ENCODE results near the gene C1QTNF3.

The C1QTNF3 gene

GRCh38 chr5:34001241-34001841 is 41.7 kb downstream of the C1QTNF3 start:
- Mint-ChIP-seq H3K27me3 (ENCODE audit: low read depth) (no peaks in the 10 kb centered on the region), H3K27ac (peak overlapping the region; percentile 64 to 86 (median 69)), H3K36me3 (ENCODE audit: low read depth) (peaks cover 58% of the 10 kb centered on the region), H3K4me3 (no peak overlapping the region), H3K4me1 (peaks cover 30% of the 10 kb centered on the region), H3K9me3 (no peaks in the 10 kb centered on the region)
- no peak for TF ChIP-seq CTCF (IDR thresholded peaks at IDR 0.05; ENCODE audit: unreplicated experiment in 3 of 3)

DNA sequence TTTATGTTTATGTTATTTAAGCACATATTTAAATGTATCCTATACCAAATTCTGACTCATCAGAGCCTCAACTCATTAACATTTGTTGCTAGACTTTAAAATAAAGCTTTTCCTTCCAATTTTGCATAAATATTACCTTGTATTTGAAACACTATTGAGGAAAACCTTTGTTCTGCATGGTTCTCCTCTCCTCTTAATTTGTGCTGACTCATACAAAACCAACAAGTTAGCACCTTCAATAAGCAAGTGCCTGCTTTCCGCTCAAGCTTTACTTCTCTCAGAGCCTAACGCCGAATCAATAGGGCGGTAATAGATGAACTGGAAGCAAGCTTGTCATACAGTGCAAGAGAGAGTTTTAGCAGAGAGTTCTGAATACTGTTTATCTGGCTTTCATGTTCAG is 43.0 kb downstream of the C1QTNF3 start:
- Mint-ChIP-seq H3K4me1 (peaks cover 39% of the 10 kb centered on the region), H3K9me3 (no peaks in the 10 kb centered on the region), H3K36me3 (ENCODE audit: low read depth) (peaks cover 52% of the 10 kb centered on the region), H3K27ac (peak overlapping the region in 1 of 3 experiments; percentile 36), H3K4me3 (no peak overlapping the region), H3K27me3 (ENCODE audit: low read depth) (no peaks in the 10 kb centered on the region)
- no peak for TF ChIP-seq CTCF (IDR thresholded peaks at IDR 0.05; ENCODE audit: unreplicated experiment in 3 of 3)

- no peaks in the 10 kb centered on the region for H3K9me3 Mint-ChIP-seq
- peak overlapping the region in 1 of 3 experiments; percentile 4 for H3K4me3 Mint-ChIP-seq
- H3K36me3 Mint-ChIP-seq (ENCODE audit: low read depth), result peaks cover 39% of the 10 kb centered on the region
- peak overlapping the region; percentile 74 to 78 (median 77) for H3K27ac Mint-ChIP-seq
- H3K27me3 Mint-ChIP-seq (ENCODE audit: low read depth), result no peaks in the 10 kb centered on the region
- TF ChIP-seq CTCF (IDR thresholded peaks at IDR 0.05; ENCODE audit: unreplicated experiment in 3 of 3), result peak; percentile 60 to 62 (median 61)
- H3K4me1 Mint-ChIP-seq, result peaks cover 28% of the 10 kb centered on the region
Measured at GRCh38 chr5:33997331-33997983, 45.6 kb downstream of the C1QTNF3 start.

DNA sequence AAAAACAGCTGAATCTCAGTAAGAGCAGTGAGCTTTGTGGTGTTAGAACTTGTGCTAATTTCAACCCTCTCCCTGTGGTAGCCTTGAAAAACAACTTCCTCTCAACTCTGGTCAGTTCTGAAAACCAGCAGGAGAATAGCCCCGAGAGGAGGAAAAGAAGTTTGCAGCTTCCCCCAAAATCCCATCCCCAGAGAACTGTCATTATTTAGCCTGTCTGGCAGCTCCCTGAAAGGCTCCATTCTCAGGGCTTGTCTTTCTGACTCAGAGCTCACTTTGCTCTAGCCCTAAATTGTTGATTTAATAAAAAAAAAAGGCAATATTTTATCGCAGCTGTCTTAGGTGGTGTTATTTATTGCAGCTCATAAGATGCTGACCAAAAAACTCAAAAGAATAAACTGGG is 47.1 kb downstream of the C1QTNF3 start:
- Mint-ChIP-seq H3K9me3 (no peaks in the 10 kb centered on the region), H3K4me1 (peaks cover 21% of the 10 kb centered on the region), H3K27me3 (ENCODE audit: low read depth) (no peaks in the 10 kb centered on the region), H3K27ac (peak overlapping the region; percentile 23 to 72 (median 51)), H3K36me3 (ENCODE audit: low read depth) (peaks cover 31% of the 10 kb centered on the region), H3K4me3 (no peak overlapping the region)
- TF ChIP-seq CTCF (IDR thresholded peaks at IDR 0.05; ENCODE audit: unreplicated experiment in 3 of 3), result no peak

GRCh38 chr5:33994845-33995244 is 48.2 kb downstream of the C1QTNF3 start:
- Mint-ChIP-seq H3K36me3 (ENCODE audit: low read depth) (peaks cover 30% of the 10 kb centered on the region), H3K27ac (peak overlapping the region; percentile 23 to 72 (median 51)), H3K27me3 (ENCODE audit: low read depth) (no peaks in the 10 kb centered on the region), H3K9me3 (no peaks in the 10 kb centered on the region), H3K4me1 (peaks cover 21% of the 10 kb centered on the region), H3K4me3 (no peak overlapping the region)
- TF ChIP-seq CTCF (IDR thresholded peaks at IDR 0.05; ENCODE audit: unreplicated experiment in 3 of 3), result no peak

DNA sequence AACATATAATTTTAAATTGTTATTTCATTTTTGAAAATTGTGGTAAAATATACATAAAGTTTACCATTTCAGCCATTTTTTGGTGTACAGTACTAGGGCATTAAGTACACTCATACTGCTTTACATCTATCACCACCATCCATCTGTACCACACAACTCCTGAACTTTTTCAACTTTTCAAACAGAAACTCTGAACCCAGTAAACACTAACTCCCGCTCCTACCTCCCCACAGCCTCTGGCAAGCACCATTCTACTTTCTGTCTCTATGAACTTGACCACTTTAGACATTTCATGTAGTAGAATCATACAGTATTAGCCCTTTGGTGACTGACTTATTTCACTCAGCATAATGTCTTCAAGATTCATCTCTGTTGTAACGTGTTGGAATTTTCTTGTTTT is 50.1 kb downstream of the C1QTNF3 start:
- peaks cover 40% of the 10 kb centered on the region for H3K36me3 Mint-ChIP-seq (ENCODE audit: low read depth)
- H3K9me3 Mint-ChIP-seq, result no peaks in the 10 kb centered on the region
- TF ChIP-seq CTCF (IDR thresholded peaks at IDR 0.05; ENCODE audit: unreplicated experiment in 3 of 3), result no peak
- no peaks in the 10 kb centered on the region for H3K27me3 Mint-ChIP-seq (ENCODE audit: low read depth)
- no peak overlapping the region for H3K4me3 Mint-ChIP-seq
- peaks cover 21% of the 10 kb centered on the region for H3K4me1 Mint-ChIP-seq
- no peak overlapping the region for H3K27ac Mint-ChIP-seq
